ENCODE data around the gene TIMP4.

DNA sequence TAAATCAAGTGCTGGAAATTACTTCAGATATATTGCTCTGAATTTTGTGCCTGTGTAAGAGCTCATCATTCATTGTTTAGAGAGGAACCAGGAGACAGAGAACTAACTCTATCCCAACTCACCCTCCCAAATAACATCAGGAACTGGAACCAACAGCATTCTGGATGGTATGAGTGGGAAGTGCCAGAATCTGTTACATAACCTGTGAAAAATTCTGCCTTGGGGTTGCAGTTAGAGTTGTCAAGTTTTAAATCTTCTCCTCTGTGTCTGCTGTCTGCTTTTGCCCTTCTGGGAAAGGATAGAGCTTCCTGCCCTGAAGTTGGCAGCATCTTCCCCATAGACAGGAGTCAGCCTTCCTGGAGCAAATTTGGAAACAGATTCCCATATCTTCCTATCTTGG lies 41.2 kb downstream of the TIMP4 start:
- TF ChIP-seq EZH2 (IDR thresholded peaks at IDR 0.05; ENCODE audit: low read depth) (no peak), CTCF (conservative IDR thresholded peaks at IDR 0.05) (no peak)
